Fibroblast of lung (primary cell): ENCODE data around the gene PGLYRP4.

Experiments
- EZH2 ChIP-seq: IDR thresholded peaks from 2 replicates; pipeline ENCODE4 v1.5.1; 2012; ENCODE audit warnings: low read length, control low read depth, mild to moderate bottlenecking; ENCODE audit errors: missing control alignments
- TF ChIP-seq, protein P1 (sequence below), 2 donors: IDR thresholded peaks in 1 of 2; conservative IDR thresholded peaks in 1 of 2; 1 replicate in 1 of 2; 2 replicates in 1 of 2; pipeline ENCODE4 v1.5.1; 2011 to 2012; ENCODE audit warnings: low read length in 2 of 2, control low read depth in 1 of 2, inconsistent platforms in 1 of 2, low read depth in 1 of 2, mild to moderate bottlenecking in 1 of 2

GRCh38 chr1:153312570-153313186 lies 36.0 kb downstream of the PGLYRP4 start, which contains the start of gene PGLYRP3:
- TF ChIP-seq EZH2: no peak
- TF ChIP-seq, protein P1, sequence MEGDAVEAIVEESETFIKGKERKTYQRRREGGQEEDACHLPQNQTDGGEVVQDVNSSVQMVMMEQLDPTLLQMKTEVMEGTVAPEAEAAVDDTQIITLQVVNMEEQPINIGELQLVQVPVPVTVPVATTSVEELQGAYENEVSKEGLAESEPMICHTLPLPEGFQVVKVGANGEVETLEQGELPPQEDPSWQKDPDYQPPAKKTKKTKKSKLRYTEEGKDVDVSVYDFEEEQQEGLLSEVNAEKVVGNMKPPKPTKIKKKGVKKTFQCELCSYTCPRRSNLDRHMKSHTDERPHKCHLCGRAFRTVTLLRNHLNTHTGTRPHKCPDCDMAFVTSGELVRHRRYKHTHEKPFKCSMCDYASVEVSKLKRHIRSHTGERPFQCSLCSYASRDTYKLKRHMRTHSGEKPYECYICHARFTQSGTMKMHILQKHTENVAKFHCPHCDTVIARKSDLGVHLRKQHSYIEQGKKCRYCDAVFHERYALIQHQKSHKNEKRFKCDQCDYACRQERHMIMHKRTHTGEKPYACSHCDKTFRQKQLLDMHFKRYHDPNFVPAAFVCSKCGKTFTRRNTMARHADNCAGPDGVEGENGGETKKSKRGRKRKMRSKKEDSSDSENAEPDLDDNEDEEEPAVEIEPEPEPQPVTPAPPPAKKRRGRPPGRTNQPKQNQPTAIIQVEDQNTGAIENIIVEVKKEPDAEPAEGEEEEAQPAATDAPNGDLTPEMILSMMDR (conservative IDR thresholded peaks at IDR 0.05 in 1 of 2, IDR thresholded peaks at IDR 0.05 in 1 of 2; ENCODE audit: low read depth in 1 of 2, low read length in 2 of 2): no peak
